Ovary (tissue), 3 donors: Measurements from ENCODE around the gene CCDC144A.
"Not testable (repeated sequence)": the region's sequence is repeated elsewhere in the genome, so short reads cannot be mapped to it uniquely, and the experiment has no call there.

Source experiments
- EP300 ChIP-seq: sonication (generic); formaldehyde crosslinking; IDR thresholded peaks from one replicate; pipeline ENCODE4 v1.6.1; 2017; ENCODE audit warnings: antibody characterized with exemption
- POLR2A ChIP-seq: fragments of 450-650 bp; IDR thresholded peaks from one replicate; pipeline ENCODE4 v1.6.1; 2017; ENCODE audit warnings: antibody characterized with exemption, mild to moderate bottlenecking, moderate library complexity
- TF ChIP-seq, protein P1 (sequence below), 3 donors: fragments of 450-650 bp in 2 of 3; fragments of 200-600 bp in 1 of 3; IDR thresholded peaks; one replicate each; pipeline versions ENCODE4 v1.5.1 to v1.8.0; 2016 to 2022; ENCODE audit warnings: antibody characterized with exemption in 3 of 3, mild to moderate bottlenecking in 1 of 3
- donor health status: DM: no; HTN: no; CAD: no.

DNA sequence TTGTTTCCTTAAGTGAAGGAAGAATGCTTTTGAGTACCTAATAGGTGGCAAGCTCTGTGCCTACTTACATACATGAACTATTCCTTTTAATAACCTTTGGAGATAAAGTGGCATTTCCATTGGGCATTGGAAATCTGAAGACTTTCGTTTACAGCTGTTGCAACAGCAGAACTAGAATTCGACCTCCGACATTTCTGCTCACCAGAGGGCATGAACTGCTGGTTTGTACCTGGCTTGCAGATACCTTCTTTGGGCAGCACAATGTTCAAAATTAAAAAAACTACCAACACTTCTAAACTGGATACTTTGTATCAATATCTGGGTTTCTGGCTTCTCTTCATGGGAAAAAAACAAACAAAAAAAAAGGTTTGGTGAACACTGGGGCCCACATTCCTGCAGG, 99.6 kb downstream of the CCDC144A start:
- TF ChIP-seq, protein P1, sequence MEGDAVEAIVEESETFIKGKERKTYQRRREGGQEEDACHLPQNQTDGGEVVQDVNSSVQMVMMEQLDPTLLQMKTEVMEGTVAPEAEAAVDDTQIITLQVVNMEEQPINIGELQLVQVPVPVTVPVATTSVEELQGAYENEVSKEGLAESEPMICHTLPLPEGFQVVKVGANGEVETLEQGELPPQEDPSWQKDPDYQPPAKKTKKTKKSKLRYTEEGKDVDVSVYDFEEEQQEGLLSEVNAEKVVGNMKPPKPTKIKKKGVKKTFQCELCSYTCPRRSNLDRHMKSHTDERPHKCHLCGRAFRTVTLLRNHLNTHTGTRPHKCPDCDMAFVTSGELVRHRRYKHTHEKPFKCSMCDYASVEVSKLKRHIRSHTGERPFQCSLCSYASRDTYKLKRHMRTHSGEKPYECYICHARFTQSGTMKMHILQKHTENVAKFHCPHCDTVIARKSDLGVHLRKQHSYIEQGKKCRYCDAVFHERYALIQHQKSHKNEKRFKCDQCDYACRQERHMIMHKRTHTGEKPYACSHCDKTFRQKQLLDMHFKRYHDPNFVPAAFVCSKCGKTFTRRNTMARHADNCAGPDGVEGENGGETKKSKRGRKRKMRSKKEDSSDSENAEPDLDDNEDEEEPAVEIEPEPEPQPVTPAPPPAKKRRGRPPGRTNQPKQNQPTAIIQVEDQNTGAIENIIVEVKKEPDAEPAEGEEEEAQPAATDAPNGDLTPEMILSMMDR (IDR thresholded peaks at IDR 0.05): not testable (repeated sequence)
- TF ChIP-seq POLR2A, EP300: not testable (repeated sequence)
